GM12875 (cell line): ENCODE data around the gene LMO2.
A peak's percentile ranks its signal among the peaks of the same experiment; 100 is the strongest.
"Not testable (repeated sequence)": the region's sequence is repeated elsewhere in the genome, so short reads cannot be mapped to it uniquely, and the experiment has no call there.

Source experiments
- H3K4me3 ChIP-seq: one replicate; pipeline ENCODE4 v1.5.1; 2011; ENCODE audit warnings: low read depth, low read length, control low read depth
- CTCF ChIP-seq: IDR thresholded peaks from 2 replicates; pipeline ENCODE4 v1.5.1; 2011; ENCODE audit warnings: low read depth, mild to moderate bottlenecking, control low read depth, inconsistent platforms, low read length, moderate library complexity, borderline replicate concordance; ENCODE audit not compliant: insufficient read depth

LMO2 gene

DNA sequence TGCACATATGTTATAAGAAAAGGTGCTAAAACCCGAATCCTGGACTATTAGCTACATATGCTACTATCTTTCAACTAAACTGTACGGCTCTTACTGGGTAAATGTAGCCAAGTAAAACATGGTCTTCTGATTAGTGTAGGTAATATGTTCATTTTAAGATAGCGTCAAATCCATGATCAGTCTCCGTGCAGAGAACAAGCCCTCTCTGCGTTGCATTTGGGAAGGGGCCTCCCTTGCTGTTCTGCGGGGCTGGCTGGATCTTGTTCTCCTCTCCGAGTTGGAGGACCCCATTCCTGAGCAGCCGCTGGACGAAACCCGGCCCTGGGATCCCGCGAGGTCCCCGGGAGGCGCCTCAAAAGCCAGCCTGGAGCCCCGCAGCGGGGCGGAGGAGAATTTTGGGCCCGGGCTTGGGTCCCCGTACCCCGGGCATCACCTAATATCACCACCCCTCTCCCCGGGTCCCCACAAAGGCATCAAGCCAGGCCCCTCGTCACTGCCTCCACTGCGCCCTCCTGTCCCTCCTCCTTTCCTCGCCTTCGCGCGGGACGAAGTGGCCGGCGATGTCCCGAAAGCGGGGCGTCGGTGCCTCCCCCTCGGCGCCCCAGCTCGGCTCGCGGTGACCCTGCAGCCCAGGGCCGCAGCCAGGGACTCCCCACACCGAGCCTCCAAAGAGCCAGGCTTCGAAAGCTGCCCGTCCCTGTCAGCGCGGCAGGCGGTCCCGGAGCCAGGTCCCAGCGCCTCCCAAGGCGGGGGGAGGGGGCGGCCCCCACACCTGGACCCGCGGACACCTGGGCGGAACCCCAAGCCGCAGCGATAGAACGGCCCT is 63.1 kb downstream of the LMO2 start:
- no peak for TF ChIP-seq CTCF
- peak overlapping the region; percentile 40 for H3K4me3 ChIP-seq

DNA sequence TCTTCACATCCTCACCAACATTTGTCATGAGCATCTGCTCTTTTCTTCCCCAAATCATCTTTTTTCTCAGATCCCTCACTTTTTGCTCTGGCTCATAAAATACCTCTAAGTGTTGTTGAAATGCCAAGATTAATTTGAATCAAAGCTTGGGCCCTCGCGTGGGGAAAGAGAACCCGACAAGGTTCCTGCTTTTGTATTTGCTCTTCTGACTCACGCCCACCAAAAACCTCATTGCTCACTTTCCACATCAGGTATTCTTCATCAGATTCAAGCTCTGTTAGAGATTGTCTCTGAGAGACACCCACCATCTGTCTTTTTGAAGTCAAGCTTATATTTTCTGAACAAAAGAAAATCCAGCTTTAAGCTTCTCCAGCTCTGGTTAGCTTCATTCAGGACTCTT is 64.7 kb downstream of the LMO2 start:
- no peak overlapping the region for H3K4me3 ChIP-seq
- TF ChIP-seq CTCF = no peak

DNA sequence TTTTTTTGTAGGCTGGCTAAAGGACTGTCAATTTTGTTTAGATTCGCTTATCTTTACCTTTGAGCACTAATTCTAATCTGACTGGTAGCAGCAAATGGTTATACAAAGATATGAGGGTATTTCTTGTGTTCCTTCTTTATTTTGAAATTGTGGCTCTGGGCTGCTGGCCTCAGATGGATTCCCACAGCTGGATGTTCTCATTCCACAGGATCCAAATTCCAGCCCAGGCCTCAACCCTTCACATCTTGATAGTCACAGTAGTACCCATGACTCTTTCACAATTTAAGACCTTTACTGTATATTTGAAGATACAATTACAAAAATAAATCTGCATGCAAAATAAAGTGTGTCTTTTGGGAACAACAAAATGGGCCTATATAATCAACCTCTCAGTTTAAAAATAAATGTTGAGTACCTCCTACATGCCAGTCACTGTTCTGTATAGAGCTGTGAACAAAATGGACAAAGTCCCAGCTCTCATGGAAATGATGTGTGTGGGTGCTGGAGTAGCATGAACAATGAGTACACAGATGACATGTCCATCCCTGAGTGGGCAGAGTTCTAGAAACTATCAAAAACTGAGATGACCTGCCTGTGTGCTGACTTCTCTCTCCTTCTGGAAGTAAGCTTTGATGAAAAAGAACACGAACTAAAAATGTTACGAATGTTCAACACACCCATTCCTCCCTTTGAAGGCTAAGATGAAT is 65.9 kb downstream of the LMO2 start:
- H3K4me3 ChIP-seq = no peak overlapping the region
- TF ChIP-seq CTCF = no peak

- H3K4me3 ChIP-seq = not testable (repeated sequence)
Observed at GRCh38 chr11:33822981-33823380, 68.9 kb downstream of the LMO2 start.

GRCh38 chr11:33819278-33820035 is 72.4 kb downstream of the LMO2 start:
- no peak for TF ChIP-seq CTCF
- H3K4me3 ChIP-seq = no peak overlapping the region
